ENCODE measurements around the gene CLCN1. TPM values are rescaled to one million over a fixed set of nuclear protein-coding genes. Genes with fewer than 3 reads are reported as not detected.

The CLCN1 gene
- total RNA-seq, 1 experiment from 2014 or later: 0.55 TPM

GRCh38 chr7:143396625-143397556, 81.0 kb downstream of the CLCN1 start:
- no TSS peak for BruUV-seq (replicated peaks)
- Histone ChIP-seq H3K79me2 (ENCODE audit: low read length) (no peaks in the 10 kb centered on the region), H3K36me3 (ENCODE audit: low read depth, low read length) (peaks cover 3% of the 10 kb centered on the region; the same call in 1 of the 2 replicates), H3F3A (ENCODE audit: low read length, unreplicated experiment) (no peaks in the 10 kb centered on the region), H3K27ac (ENCODE audit: low read length) (no peak overlapping the region), H3K4me3 (ENCODE audit: low read length) (no peak overlapping the region), H2AFZ (ENCODE audit: low read length) (no peak overlapping the region), H3K9me3 (ENCODE audit: low read length) (no peaks in the 10 kb centered on the region), H3K9ac (ENCODE audit: low read length) (no peak overlapping the region), H3K9me2 (replicated peaks; ENCODE audit: low read length) (no peaks in the 10 kb centered on the region), H3K4me1 (ENCODE audit: insufficient read depth, low read length) (no peaks in the 10 kb centered on the region), H3K27me3 (ENCODE audit: low read length) (no peaks in the 10 kb centered on the region), H4K20me1 (ENCODE audit: low read length) (no peaks in the 10 kb centered on the region), H3K4me2 (ENCODE audit: low read length) (no peak overlapping the region)
- intact Hi-C loops (cut with micrococcal nuclease): no loop called here
- TF ChIP-seq EZH2phosphoT487 (IDR thresholded peaks at IDR 0.05; ENCODE audit: borderline replicate concordance, low read length) (no peak), CTCF (conservative IDR thresholded peaks at IDR 0.05; ENCODE audit: low read depth, low read length) (no peak), EZH2 (IDR thresholded peaks at IDR 0.05; ENCODE audit: low read length, unreplicated experiment) (no peak)
- CTCF ChIA-PET: no interaction called here
- DNase-seq (no peak), ATAC-seq (no peak)
- POLR2A ChIA-PET (ENCODE audit: unreplicated experiment): no interaction called here

- Histone ChIP-seq H3K4me1 (ENCODE audit: insufficient read depth, low read length) (no peaks in the 10 kb centered on the region), H3K36me3 (ENCODE audit: low read depth, low read length) (peaks cover 3% of the 10 kb centered on the region; the same call in 1 of the 2 replicates), H4K20me1 (ENCODE audit: low read length) (no peaks in the 10 kb centered on the region), H3K4me2 (ENCODE audit: low read length) (no peak overlapping the region), H2AFZ (ENCODE audit: low read length) (no peak overlapping the region), H3K4me3 (ENCODE audit: low read length) (no peak overlapping the region), H3K9me3 (ENCODE audit: low read length) (no peaks in the 10 kb centered on the region), H3K27ac (ENCODE audit: low read length) (no peak overlapping the region), H3K27me3 (ENCODE audit: low read length) (no peaks in the 10 kb centered on the region), H3K9me2 (replicated peaks; ENCODE audit: low read length) (no peaks in the 10 kb centered on the region), H3K79me2 (ENCODE audit: low read length) (no peaks in the 10 kb centered on the region), H3K9ac (ENCODE audit: low read length) (no peak overlapping the region), H3F3A (ENCODE audit: low read length, unreplicated experiment) (no peaks in the 10 kb centered on the region)
- no peak for DNase-seq
- BruUV-seq (replicated peaks): no TSS peak
- POLR2A ChIA-PET (ENCODE audit: unreplicated experiment): no interaction called here
- TF ChIP-seq CTCF (conservative IDR thresholded peaks at IDR 0.05; ENCODE audit: low read depth, low read length): no peak
- no peak for TF ChIP-seq EZH2phosphoT487 (IDR thresholded peaks at IDR 0.05; ENCODE audit: borderline replicate concordance, low read length)
- TF ChIP-seq EZH2 (IDR thresholded peaks at IDR 0.05; ENCODE audit: low read length, unreplicated experiment): no peak
- CTCF ChIA-PET: no interaction called here
- intact Hi-C loops (cut with micrococcal nuclease): no loop called here
- ATAC-seq: no peak
Measured at GRCh38 chr7:143397710-143398530, 82.0 kb downstream of the CLCN1 start.
